ENCODE measurements around the gene SASH1. TPM values are rescaled to one million over a fixed set of nuclear protein-coding genes. Genes with fewer than 3 reads are reported as not detected.

The SASH1 gene
- total RNA-seq, 1 experiment from 2014 or later: 27.4 TPM

- TF ChIP-seq, protein P1, sequence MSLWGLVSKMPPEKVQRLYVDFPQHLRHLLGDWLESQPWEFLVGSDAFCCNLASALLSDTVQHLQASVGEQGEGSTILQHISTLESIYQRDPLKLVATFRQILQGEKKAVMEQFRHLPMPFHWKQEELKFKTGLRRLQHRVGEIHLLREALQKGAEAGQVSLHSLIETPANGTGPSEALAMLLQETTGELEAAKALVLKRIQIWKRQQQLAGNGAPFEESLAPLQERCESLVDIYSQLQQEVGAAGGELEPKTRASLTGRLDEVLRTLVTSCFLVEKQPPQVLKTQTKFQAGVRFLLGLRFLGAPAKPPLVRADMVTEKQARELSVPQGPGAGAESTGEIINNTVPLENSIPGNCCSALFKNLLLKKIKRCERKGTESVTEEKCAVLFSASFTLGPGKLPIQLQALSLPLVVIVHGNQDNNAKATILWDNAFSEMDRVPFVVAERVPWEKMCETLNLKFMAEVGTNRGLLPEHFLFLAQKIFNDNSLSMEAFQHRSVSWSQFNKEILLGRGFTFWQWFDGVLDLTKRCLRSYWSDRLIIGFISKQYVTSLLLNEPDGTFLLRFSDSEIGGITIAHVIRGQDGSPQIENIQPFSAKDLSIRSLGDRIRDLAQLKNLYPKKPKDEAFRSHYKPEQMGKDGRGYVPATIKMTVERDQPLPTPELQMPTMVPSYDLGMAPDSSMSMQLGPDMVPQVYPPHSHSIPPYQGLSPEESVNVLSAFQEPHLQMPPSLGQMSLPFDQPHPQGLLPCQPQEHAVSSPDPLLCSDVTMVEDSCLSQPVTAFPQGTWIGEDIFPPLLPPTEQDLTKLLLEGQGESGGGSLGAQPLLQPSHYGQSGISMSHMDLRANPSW (CRISPR knock-in tag; conservative IDR thresholded peaks at IDR 0.05; ENCODE audit: low read depth): no peak
- TF ChIP-seq ETV6 (CRISPR knock-in tag; IDR thresholded peaks at IDR 0.05) (0 out of 2 replicates have a peak, but pooled peaks have one; percentile 53), ZNF671 (CRISPR knock-in tag; IDR thresholded peaks at IDR 0.05) (no peak), ZMAT4 (CRISPR knock-in tag; IDR thresholded peaks at IDR 0.05) (no peak), RELA (CRISPR knock-in tag; IDR thresholded peaks at IDR 0.05; ENCODE audit: borderline replicate concordance) (no peak), NFE2L1 (CRISPR knock-in tag; IDR thresholded peaks at IDR 0.05) (0 out of 2 replicates have a peak, but pooled peaks have one; percentile 23), FOXP1 (CRISPR knock-in tag; IDR thresholded peaks at IDR 0.05; ENCODE audit: borderline replicate concordance) (peak; percentile 57; the same call in 1 of the 2 replicates), MAX (CRISPR knock-in tag; IDR thresholded peaks at IDR 0.05) (peak; percentile 88), ZNF263 (CRISPR knock-in tag; IDR thresholded peaks at IDR 0.05; ENCODE audit: low read depth) (no peak), TCF7 (CRISPR knock-in tag; IDR thresholded peaks at IDR 0.05; ENCODE audit: low read depth) (no peak), KAT7 (CRISPR knock-in tag; IDR thresholded peaks at IDR 0.05; ENCODE audit: borderline replicate concordance) (no peak), ZNF423 (CRISPR knock-in tag; IDR thresholded peaks at IDR 0.05) (peak; percentile 68; the same call in 1 of the 2 replicates), FOXP4 (CRISPR knock-in tag; IDR thresholded peaks at IDR 0.05) (peak; percentile 65; the same call in 1 of the 2 replicates)
- TF ChIP-seq, protein P2, sequence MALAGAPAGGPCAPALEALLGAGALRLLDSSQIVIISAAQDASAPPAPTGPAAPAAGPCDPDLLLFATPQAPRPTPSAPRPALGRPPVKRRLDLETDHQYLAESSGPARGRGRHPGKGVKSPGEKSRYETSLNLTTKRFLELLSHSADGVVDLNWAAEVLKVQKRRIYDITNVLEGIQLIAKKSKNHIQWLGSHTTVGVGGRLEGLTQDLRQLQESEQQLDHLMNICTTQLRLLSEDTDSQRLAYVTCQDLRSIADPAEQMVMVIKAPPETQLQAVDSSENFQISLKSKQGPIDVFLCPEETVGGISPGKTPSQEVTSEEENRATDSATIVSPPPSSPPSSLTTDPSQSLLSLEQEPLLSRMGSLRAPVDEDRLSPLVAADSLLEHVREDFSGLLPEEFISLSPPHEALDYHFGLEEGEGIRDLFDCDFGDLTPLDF (CRISPR knock-in tag; IDR thresholded peaks at IDR 0.05): no peak
- TF ChIP-seq, protein P3, sequence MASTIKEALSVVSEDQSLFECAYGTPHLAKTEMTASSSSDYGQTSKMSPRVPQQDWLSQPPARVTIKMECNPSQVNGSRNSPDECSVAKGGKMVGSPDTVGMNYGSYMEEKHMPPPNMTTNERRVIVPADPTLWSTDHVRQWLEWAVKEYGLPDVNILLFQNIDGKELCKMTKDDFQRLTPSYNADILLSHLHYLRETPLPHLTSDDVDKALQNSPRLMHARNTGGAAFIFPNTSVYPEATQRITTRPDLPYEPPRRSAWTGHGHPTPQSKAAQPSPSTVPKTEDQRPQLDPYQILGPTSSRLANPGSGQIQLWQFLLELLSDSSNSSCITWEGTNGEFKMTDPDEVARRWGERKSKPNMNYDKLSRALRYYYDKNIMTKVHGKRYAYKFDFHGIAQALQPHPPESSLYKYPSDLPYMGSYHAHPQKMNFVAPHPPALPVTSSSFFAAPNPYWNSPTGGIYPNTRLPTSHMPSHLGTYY (CRISPR knock-in tag; IDR thresholded peaks at IDR 0.05): no peak
- TF ChIP-seq, protein P4, sequence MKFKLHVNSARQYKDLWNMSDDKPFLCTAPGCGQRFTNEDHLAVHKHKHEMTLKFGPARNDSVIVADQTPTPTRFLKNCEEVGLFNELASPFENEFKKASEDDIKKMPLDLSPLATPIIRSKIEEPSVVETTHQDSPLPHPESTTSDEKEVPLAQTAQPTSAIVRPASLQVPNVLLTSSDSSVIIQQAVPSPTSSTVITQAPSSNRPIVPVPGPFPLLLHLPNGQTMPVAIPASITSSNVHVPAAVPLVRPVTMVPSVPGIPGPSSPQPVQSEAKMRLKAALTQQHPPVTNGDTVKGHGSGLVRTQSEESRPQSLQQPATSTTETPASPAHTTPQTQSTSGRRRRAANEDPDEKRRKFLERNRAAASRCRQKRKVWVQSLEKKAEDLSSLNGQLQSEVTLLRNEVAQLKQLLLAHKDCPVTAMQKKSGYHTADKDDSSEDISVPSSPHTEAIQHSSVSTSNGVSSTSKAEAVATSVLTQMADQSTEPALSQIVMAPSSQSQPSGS (CRISPR knock-in tag; IDR thresholded peaks at IDR 0.05; ENCODE audit: borderline replicate concordance, low read depth): no peak
- TF ChIP-seq, protein P5, sequence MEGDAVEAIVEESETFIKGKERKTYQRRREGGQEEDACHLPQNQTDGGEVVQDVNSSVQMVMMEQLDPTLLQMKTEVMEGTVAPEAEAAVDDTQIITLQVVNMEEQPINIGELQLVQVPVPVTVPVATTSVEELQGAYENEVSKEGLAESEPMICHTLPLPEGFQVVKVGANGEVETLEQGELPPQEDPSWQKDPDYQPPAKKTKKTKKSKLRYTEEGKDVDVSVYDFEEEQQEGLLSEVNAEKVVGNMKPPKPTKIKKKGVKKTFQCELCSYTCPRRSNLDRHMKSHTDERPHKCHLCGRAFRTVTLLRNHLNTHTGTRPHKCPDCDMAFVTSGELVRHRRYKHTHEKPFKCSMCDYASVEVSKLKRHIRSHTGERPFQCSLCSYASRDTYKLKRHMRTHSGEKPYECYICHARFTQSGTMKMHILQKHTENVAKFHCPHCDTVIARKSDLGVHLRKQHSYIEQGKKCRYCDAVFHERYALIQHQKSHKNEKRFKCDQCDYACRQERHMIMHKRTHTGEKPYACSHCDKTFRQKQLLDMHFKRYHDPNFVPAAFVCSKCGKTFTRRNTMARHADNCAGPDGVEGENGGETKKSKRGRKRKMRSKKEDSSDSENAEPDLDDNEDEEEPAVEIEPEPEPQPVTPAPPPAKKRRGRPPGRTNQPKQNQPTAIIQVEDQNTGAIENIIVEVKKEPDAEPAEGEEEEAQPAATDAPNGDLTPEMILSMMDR (IDR thresholded peaks at IDR 0.05): peak; percentile 94
- TF ChIP-seq, protein P6, sequence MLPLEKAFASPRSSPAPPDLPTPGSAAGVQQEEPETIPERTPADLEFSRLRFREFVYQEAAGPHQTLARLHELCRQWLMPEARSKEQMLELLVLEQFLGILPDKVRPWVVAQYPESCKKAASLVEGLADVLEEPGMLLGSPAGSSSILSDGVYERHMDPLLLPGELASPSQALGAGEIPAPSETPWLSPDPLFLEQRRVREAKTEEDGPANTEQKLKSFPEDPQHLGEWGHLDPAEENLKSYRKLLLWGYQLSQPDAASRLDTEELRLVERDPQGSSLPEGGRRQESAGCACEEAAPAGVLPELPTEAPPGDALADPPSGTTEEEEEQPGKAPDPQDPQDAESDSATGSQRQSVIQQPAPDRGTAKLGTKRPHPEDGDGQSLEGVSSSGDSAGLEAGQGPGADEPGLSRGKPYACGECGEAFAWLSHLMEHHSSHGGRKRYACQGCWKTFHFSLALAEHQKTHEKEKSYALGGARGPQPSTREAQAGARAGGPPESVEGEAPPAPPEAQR (CRISPR knock-in tag; IDR thresholded peaks at IDR 0.05): no peak
- TF ChIP-seq, protein P7, sequence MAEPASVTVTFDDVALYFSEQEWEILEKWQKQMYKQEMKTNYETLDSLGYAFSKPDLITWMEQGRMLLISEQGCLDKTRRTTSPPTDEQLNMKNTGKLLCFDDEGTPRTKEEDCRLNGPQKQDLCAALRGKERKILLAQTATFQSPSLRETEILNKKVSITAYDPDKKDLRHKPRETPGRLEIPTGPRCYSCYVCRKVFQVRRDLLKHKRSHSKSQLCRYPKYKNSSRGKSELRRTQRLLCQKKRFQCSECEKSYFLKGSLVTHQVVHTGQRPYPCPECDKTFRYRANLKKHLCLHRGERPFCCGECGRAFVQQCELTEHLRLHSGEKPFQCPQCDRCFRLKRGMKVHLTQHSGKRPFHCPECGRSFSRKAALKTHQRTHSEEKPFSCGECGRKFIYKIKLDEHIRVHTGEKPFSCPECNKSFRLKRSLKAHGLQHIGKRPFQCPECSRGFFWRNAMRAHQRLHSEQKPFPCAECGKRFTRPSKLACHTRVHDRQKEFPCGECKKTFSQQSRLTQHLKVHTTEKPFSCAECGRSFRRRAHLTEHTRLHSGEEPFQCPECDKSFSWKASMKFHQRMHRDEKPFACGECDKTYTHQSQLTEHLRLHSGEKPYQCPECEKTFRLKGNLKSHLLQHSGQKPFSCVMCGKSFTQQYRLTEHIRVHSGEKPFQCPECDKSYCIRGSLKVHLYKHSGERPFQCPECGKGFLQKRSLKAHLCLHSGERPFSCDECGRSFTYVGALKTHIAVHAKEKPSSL (CRISPR knock-in tag; conservative IDR thresholded peaks at IDR 0.05): no peak
Measured at GRCh38 chr6:148559848-148560433, 217.3 kb downstream of the SASH1 start (continued).

Measured in WTC11 (cell line).